Upper lobe of right lung (tissue), 1 donor: ENCODE measurements around the gene TMEM59L. TPM values are rescaled to one million over a fixed set of nuclear protein-coding genes. Genes with fewer than 3 reads are reported as not detected.
A peak's percentile ranks its signal among the peaks of the same experiment; 100 is the strongest.
"Not testable (repeated sequence)": the region's sequence is repeated elsewhere in the genome, so short reads cannot be mapped to it uniquely, and the experiment has no call there.

ENCODE experiments used
- ATAC-seq: fragments of 200-7000 bp; cut with Tn5 transposase; one replicate; pipeline ENCODE4 v1.9.1; 2020; ENCODE audit warnings: mild to moderate bottlenecking, moderate library complexity
- DNase-seq: peaks from one replicate; pipeline ENCODE4 v3.0.0-alpha.2; 2020
- H3K27ac ChIP-seq: fragments of 200-600 bp; one replicate; pipeline ENCODE4 v1.8.0; 2022
- H3K27me3 ChIP-seq: fragments of 200-600 bp; one replicate; pipeline ENCODE4 v1.8.0; 2022; ENCODE audit warnings: mild to moderate bottlenecking
- H3K36me3 ChIP-seq: fragments of 200-600 bp; one replicate; pipeline ENCODE4 v1.8.0; 2022
- H3K4me1 ChIP-seq: fragments of 200-600 bp; one replicate; pipeline ENCODE4 v1.8.0; 2022
- H3K4me3 ChIP-seq: fragments of 200-600 bp; one replicate; pipeline ENCODE4 v1.8.0; 2022; ENCODE audit warnings: mild to moderate bottlenecking
- H3K9me3 ChIP-seq: fragments of 200-600 bp; one replicate; pipeline ENCODE4 v1.8.0; 2022
- CTCF ChIP-seq: fragments of 200-600 bp; IDR thresholded peaks from one replicate; pipeline ENCODE4 v1.8.0; 2022; ENCODE audit warnings: antibody characterized with exemption
- intact Hi-C: fragments of 100-400 bp; cut with DNase I; formaldehyde crosslinking; loops from one replicate; pipeline ENCODE4 v1.11.0; 2022
- total RNA-seq: library from RNA; stranded (reverse); fragmentation: NEBNext Ultra II Directional; extraction: Animal tissue kit (Norgen Biotek cat#: 25700); gene quantifications from one replicate; pipeline ENCODE4 v1.2.1, GENCODE V29; 2021
- donor health status: DM: no; HTN: yes; CAD: no; lungs with severe emphysema.

TMEM59L gene
- total RNA-seq, 1 donor from 2014 or later, result 2.2 TPM

- Histone ChIP-seq H3K27me3 (no peaks in the 10 kb centered on the region), H3K27ac (no peak overlapping the region), H3K4me1 (peaks cover 26% of the 10 kb centered on the region), H3K4me3 (no peak overlapping the region), H3K36me3 (peaks cover 15% of the 10 kb centered on the region), H3K9me3 (no peaks in the 10 kb centered on the region)
- ATAC-seq (no peak), DNase-seq (no peak)
- TF ChIP-seq CTCF, result no peak
- intact Hi-C loops, result loop anchor here (10.0 kb wide), 1 partner anchor 263 kb away; no protein-coding TSS in a partner anchor
These were observed 20.8 kb upstream of the TMEM59L start for GRCh38 chr19:18591735-18592385.

GRCh38 chr19:18592732-18593131 lies 19.9 kb upstream of the TMEM59L start:
- not testable (repeated sequence) for H3K27me3 ChIP-seq, DNase-seq, H3K4me3 ChIP-seq, ATAC-seq, H3K27ac ChIP-seq, H3K9me3 ChIP-seq
- Histone ChIP-seq H3K36me3 (peaks cover 15% of the 10 kb centered on the region), H3K4me1 (peaks cover 26% of the 10 kb centered on the region)
- intact Hi-C loops, result loop anchor here (10.0 kb wide), 1 partner anchor 262 kb away; no protein-coding TSS in a partner anchor

- ATAC-seq, result no peak
- TF ChIP-seq CTCF, result no peak
These were observed 19.1 kb upstream of the TMEM59L start for GRCh38 chr19:18593367-18594095.

GRCh38 chr19:18594096-18594823 lies 18.4 kb upstream of the TMEM59L start:
- no peak overlapping the region for H3K27ac ChIP-seq
- peak; percentile 87 for ATAC-seq
- peaks cover 10% of the 10 kb centered on the region for H3K27me3 ChIP-seq

More at GRCh38 chr19:18593367-18594095, 19.1 kb upstream of the TMEM59L start:
- H3K27me3 ChIP-seq, result peaks cover 4% of the 10 kb centered on the region
- no peak overlapping the region for H3K27ac ChIP-seq
- H3K4me3 ChIP-seq, result no peak overlapping the region
- no peaks in the 10 kb centered on the region for H3K9me3 ChIP-seq
- DNase-seq, result peak; percentile 63
- H3K4me1 ChIP-seq, result peaks cover 21% of the 10 kb centered on the region
- intact Hi-C loops, result loop anchor here (10.0 kb wide), 1 partner anchor 261 kb away; no protein-coding TSS in a partner anchor
- H3K36me3 ChIP-seq, result peaks cover 15% of the 10 kb centered on the region

GRCh38 chr19:18594824-18595373 lies 17.8 kb upstream of the TMEM59L start:
- no peak for ATAC-seq
- peak overlapping the region; percentile 38 for H3K4me3 ChIP-seq
- peak; percentile 63 for DNase-seq

More at GRCh38 chr19:18594096-18594823, 18.4 kb upstream of the TMEM59L start:
- intact Hi-C loops, result loop anchor here (10.0 kb wide), 1 partner anchor 261 kb away; no protein-coding TSS in a partner anchor
- no peaks in the 10 kb centered on the region for H3K9me3 ChIP-seq
- H3K36me3 ChIP-seq, result peaks cover 15% of the 10 kb centered on the region
- peaks cover 21% of the 10 kb centered on the region for H3K4me1 ChIP-seq
- DNase-seq, result peak; percentile 84
- H3K4me3 ChIP-seq, result peak overlapping the region; percentile 38
- TF ChIP-seq CTCF, result peak; percentile 82

More at GRCh38 chr19:18594824-18595373, 17.8 kb upstream of the TMEM59L start:
- Histone ChIP-seq H3K27me3 (peaks cover 16% of the 10 kb centered on the region), H3K4me1 (peaks cover 16% of the 10 kb centered on the region), H3K36me3 (peaks cover 15% of the 10 kb centered on the region), H3K27ac (no peak overlapping the region), H3K9me3 (no peaks in the 10 kb centered on the region)
- no peak for TF ChIP-seq CTCF
- intact Hi-C loops, result loop anchor here (10.0 kb wide), 1 partner anchor 260 kb away; no protein-coding TSS in a partner anchor
